ENCODE data around the gene OR2J2.

DNA sequence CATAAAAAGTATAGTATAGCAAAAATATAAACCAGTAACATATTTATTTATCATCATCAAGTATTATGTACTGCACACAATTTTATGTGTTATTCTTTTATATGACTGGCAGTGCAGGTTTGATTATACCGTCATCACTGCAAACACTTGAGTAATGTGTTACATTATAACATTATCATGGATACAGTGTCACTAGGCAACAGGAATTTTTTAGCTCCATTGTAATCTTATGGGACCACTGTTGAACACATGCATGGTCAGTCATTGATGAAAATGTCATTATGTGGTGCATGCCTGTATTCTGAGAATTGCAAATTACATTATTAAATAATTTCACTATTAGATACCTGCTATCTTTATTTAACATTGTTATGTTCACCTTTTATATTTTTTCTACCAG is 29.1 kb upstream of the OR2J2 start:
- no peak for TF ChIP-seq POLR2A (IDR thresholded peaks at IDR 0.05; ENCODE audit: low read depth, low read length)
- TF ChIP-seq POLR2AphosphoS5 (IDR thresholded peaks at IDR 0.05; ENCODE audit: low read depth, low read length): no peak
- TF ChIP-seq TAF1 (IDR thresholded peaks at IDR 0.05; ENCODE audit: low read depth, low read length): no peak
